ENCODE measurements around the gene LMBR1L. TPM values are rescaled to one million over a fixed set of nuclear protein-coding genes. Genes with fewer than 3 reads are reported as not detected.

LMBR1L gene
- total RNA-seq, 1 experiment from 2014 or later: 78.2 TPM

DNA sequence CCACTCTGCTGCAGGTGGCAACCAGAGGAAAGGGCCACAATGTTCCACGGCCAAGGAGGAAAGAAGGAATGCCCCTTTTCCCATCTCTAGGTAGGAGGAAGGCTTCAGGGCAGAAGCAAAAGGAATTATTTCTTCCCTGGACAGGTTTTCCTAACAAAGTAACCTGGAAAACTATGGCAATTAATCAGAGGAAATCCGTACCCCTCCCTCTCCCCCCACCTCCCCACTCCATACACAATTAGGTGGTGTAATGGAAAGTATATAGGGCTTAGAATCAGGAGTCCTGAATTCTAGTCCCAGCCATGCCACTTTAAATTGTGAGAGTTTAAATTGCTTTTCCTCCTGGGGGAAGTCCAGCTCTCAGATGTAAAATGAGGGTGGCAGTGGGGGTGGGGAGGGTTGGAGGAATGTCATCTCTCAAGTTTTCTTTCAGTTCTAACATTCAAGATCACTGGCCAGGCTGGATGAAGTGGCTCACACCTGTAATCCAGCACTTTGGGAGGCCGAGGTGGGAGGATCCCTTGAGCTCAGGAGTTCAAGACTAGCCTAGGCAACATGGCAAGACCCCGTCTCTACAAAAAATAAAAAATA, 17.7 kb downstream of the LMBR1L start (continued):
- TF ChIP-seq ATF1 (CRISPR knock-in tag; IDR thresholded peaks at IDR 0.05): no peak
- no peak for TF ChIP-seq NFYB (CRISPR knock-in tag; conservative IDR thresholded peaks at IDR 0.05; ENCODE audit: low read depth)
- no peak for TF ChIP-seq MYBL2 (CRISPR knock-in tag; IDR thresholded peaks at IDR 0.05)
- TF ChIP-seq, protein P1, sequence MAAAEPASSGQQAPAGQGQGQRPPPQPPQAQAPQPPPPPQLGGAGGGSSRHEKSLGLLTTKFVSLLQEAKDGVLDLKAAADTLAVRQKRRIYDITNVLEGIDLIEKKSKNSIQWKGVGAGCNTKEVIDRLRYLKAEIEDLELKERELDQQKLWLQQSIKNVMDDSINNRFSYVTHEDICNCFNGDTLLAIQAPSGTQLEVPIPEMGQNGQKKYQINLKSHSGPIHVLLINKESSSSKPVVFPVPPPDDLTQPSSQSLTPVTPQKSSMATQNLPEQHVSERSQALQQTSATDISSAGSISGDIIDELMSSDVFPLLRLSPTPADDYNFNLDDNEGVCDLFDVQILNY (CRISPR knock-in tag; IDR thresholded peaks at IDR 0.05): no peak
- no peak for TF ChIP-seq GABPB1 (CRISPR knock-in tag; IDR thresholded peaks at IDR 0.05)
- TF ChIP-seq, protein P2, sequence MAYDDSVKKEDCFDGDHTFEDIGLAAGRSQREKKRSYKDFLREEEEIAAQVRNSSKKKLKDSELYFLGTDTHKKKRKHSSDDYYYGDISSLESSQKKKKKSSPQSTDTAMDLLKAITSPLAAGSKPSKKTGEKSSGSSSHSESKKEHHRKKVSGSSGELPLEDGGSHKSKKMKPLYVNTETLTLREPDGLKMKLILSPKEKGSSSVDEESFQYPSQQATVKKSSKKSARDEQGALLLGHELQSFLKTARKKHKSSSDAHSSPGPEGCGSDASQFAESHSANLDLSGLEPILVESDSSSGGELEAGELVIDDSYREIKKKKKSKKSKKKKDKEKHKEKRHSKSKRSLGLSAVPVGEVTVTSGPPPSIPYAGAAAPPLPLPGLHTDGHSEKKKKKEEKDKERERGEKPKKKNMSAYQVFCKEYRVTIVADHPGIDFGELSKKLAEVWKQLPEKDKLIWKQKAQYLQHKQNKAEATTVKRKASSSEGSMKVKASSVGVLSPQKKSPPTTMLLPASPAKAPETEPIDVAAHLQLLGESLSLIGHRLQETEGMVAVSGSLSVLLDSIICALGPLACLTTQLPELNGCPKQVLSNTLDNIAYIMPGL (CRISPR knock-in tag; IDR thresholded peaks at IDR 0.05): no peak
- TF ChIP-seq, protein P3, sequence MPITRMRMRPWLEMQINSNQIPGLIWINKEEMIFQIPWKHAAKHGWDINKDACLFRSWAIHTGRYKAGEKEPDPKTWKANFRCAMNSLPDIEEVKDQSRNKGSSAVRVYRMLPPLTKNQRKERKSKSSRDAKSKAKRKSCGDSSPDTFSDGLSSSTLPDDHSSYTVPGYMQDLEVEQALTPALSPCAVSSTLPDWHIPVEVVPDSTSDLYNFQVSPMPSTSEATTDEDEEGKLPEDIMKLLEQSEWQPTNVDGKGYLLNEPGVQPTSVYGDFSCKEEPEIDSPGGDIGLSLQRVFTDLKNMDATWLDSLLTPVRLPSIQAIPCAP (CRISPR knock-in tag; IDR thresholded peaks at IDR 0.05): no peak
- TF ChIP-seq, protein P4, sequence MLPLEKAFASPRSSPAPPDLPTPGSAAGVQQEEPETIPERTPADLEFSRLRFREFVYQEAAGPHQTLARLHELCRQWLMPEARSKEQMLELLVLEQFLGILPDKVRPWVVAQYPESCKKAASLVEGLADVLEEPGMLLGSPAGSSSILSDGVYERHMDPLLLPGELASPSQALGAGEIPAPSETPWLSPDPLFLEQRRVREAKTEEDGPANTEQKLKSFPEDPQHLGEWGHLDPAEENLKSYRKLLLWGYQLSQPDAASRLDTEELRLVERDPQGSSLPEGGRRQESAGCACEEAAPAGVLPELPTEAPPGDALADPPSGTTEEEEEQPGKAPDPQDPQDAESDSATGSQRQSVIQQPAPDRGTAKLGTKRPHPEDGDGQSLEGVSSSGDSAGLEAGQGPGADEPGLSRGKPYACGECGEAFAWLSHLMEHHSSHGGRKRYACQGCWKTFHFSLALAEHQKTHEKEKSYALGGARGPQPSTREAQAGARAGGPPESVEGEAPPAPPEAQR (CRISPR knock-in tag; IDR thresholded peaks at IDR 0.05): no peak
- no peak for TF ChIP-seq JAZF1 (CRISPR knock-in tag; IDR thresholded peaks at IDR 0.05)

DNA sequence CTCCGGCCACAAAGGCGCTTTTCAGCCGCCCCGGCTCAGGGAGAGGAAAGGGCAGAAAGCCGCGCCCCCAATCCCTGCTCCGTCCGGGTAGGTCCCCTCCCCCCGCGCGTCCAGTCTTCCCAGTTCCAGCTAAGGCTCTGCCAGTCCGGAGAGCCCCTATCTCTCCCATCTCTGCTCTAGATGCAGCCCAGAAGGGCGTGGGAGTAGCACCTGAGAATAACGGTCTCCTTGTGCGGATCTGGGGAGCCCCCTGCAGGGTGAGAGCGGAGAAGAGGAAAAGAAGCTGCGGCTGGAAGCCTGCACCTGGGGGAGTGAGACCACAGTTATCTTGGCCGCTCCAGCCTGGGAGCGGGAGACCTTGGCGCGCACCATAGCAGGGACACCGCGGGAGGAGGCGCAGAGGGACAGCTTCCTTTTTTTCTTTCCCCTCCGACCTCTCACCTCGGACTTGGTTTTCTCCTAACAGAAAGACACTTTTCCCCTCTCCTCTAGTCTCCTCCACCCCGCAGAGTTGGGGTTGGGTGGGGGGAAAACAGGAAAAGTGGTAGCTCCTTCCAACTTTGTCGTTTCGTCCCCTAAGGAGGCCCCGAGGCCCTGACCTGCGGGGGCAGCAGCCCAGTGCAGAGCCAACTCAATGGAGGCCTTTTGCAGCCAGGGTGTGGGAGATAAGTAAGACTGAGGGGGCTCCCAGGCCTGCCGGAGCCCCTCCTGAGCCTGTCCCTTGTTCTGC, 18.4 kb downstream of the LMBR1L start:
- H3K9me3 Mint-ChIP-seq: no peaks in the 10 kb centered on the region
- H3K27ac Mint-ChIP-seq: no peak overlapping the region
- POLR2A ChIA-PET: interaction anchor here (1.0 to 1.4 kb wide), 2 partner anchors 23 to 29 kb away, joined by 3 to 6 read pairs; partner anchors contain the start of gene RHEBL1
- peaks cover 87% of the 10 kb centered on the region for H3K27me3 Mint-ChIP-seq (ENCODE audit: low read depth)
- H3K36me3 Mint-ChIP-seq: no peaks in the 10 kb centered on the region
- H3K4me1 Mint-ChIP-seq: peaks cover 55% of the 10 kb centered on the region
- ATAC-seq (peak; percentile 30), DNase-seq (ENCODE audit: low spot score) (peak; percentile 74)
- CTCF ChIA-PET: interaction anchor here (0.6 to 4.6 kb wide), 36 partner anchors 9 to 266 kb away, joined by 3 to 64 read pairs (median 4); partner anchors contain the start of genes LMBR1L, PRKAG1, PRPH and RHEBL1
- H3K4me3 Mint-ChIP-seq: peak overlapping the region; percentile 56
- TF ChIP-seq KAT7 (CRISPR knock-in tag; IDR thresholded peaks at IDR 0.05; ENCODE audit: borderline replicate concordance): no peak
- TF ChIP-seq ZNF138 (CRISPR knock-in tag; conservative IDR thresholded peaks at IDR 0.05): no peak
- TF ChIP-seq, protein P5, sequence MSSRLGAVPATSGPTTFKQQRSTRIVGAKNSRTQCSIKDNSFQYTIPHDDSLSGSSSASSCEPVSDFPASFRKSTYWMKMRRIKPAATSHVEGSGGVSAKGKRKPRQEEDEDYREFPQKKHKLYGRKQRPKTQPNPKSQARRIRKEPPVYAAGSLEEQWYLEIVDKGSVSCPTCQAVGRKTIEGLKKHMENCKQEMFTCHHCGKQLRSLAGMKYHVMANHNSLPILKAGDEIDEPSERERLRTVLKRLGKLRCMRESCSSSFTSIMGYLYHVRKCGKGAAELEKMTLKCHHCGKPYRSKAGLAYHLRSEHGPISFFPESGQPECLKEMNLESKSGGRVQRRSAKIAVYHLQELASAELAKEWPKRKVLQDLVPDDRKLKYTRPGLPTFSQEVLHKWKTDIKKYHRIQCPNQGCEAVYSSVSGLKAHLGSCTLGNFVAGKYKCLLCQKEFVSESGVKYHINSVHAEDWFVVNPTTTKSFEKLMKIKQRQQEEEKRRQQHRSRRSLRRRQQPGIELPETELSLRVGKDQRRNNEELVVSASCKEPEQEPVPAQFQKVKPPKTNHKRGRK (CRISPR knock-in tag; IDR thresholded peaks at IDR 0.05; ENCODE audit: borderline replicate concordance): no peak
- TF ChIP-seq ETV6 (CRISPR knock-in tag; IDR thresholded peaks at IDR 0.05): no peak
- TF ChIP-seq, protein P2 (CRISPR knock-in tag; IDR thresholded peaks at IDR 0.05): no peak
- TF ChIP-seq, protein P4 (CRISPR knock-in tag; IDR thresholded peaks at IDR 0.05): no peak
- TF ChIP-seq OVOL2 (CRISPR knock-in tag; IDR thresholded peaks at IDR 0.05; ENCODE audit: borderline replicate concordance): no peak
- no peak for TF ChIP-seq ZNF121 (CRISPR knock-in tag; IDR thresholded peaks at IDR 0.05)
- no peak for TF ChIP-seq FOXK1 (CRISPR knock-in tag; IDR thresholded peaks at IDR 0.05)
- no peak for TF ChIP-seq TCF7 (CRISPR knock-in tag; IDR thresholded peaks at IDR 0.05; ENCODE audit: low read depth)
- TF ChIP-seq, protein P3 (CRISPR knock-in tag; IDR thresholded peaks at IDR 0.05): no peak
- no peak for TF ChIP-seq NFYB (CRISPR knock-in tag; conservative IDR thresholded peaks at IDR 0.05; ENCODE audit: low read depth)
- TF ChIP-seq ZNF317 (CRISPR knock-in tag; IDR thresholded peaks at IDR 0.05; ENCODE audit: borderline replicate concordance, low read depth): no peak
